Effector CD4-positive, alpha-beta T cell (primary cell): ENCODE measurements around the gene TNK1.

Experiments
- DNase-seq: peaks from one replicate; pipeline ENCODE4 v3.0.0-alpha.2; 2020

Gene TNK1

DNA sequence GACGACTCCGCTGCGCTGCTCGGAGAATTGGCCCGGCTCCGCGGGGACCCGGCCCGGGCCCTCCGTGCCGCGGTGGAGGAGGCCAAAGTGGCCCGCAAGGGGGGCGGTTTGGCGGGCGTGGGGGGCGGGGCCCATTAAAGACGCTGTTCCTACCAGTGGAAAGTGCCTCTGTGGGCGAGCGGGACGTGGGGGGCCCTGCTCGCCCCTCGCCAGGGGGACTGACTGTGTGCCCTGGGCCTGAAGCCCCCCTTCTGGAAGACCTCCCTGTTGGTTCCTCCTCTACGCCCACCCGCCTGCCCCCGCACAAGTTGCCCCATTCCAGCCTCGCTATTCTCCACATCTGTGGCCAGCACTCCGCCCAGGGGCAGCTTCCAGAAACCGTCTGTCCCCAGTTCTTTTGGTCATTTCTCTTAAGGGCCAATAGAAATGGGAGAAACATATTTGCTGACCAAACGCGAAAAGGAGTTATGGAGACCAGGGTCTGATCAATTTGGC is 56.5 kb downstream of the TNK1 start:
- DNase-seq: no peak

DNA sequence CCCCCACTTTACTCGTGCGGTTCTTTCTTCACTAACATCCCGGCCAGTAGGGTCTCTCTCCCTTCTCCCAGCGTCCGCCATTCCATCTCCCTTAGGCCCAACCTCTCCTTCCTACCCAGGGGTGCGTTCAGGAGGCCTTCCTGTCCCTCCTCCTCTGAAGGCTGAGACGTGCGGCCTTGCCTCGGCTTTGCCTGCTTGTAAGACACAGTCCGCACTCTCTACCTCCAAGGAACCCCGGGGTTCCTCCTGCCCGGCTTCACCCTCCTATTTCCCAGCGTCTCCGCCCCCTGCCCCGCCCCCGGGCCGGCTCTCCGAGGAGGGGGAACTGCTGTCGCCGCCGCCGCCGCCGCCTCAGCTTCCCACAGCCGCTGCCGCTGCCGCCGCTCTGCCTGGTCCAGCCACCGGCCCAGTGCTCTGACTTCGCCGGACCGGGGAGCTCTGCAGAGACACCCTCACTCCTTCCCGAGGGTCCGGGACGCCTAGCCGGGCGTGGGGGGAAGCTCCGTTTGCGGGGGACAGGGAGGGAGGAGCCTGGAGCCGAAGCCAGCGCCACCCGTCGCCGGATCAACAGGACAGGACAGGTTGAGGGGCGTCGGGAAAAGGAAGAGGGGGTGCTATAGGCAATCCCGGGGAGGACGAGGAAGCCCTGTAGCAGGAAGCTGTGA is 57.2 kb downstream of the TNK1 start:
- DNase-seq: peak; percentile 27

DNA sequence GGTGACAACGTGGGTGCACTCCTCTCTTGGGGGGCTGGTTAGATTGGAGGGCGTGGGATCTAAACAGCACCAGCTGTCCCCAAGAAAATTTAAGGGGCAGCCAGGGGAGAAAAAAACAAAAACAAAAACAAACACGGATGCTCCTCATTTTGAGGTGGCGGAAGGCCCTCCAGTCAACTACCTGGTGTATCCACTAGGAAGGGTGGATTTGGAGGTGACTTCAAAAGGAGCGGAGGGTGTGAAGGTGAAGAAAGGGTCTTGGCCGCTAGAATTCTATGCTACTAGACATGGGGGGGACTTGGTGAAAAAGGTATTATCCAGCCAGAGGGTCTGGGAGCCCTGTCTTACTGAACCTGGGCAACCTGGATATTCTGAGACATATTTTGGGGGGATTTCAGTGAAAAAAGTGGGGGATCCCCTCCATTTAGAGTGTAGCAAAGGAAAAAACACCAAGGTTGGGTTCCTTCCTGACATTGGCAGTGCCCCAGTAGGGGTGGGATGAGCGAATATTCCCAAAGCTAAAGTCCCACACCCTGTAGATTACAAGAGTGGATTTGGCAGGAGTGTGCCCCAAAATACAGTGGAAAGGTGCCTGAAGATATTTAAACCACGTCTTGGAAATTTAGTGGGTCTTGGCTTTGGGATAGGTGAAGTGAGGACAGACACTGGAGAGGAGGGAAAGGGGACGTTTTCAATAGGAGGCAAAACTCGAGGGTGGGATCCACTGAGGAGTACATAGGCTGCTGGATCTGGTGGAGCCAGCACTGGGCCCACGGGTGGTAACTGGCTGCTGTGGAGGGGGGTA is 58.0 kb downstream of the TNK1 start:
- DNase-seq: no peak
